Measurements from ENCODE around the gene PSMF1. TPM values are rescaled to one million over a fixed set of nuclear protein-coding genes. Genes with fewer than 3 reads are reported as not detected.

PSMF1 gene
- total RNA-seq, 4 donors from 2014 or later = 44.6 to 167 (median 67.8) TPM

DNA sequence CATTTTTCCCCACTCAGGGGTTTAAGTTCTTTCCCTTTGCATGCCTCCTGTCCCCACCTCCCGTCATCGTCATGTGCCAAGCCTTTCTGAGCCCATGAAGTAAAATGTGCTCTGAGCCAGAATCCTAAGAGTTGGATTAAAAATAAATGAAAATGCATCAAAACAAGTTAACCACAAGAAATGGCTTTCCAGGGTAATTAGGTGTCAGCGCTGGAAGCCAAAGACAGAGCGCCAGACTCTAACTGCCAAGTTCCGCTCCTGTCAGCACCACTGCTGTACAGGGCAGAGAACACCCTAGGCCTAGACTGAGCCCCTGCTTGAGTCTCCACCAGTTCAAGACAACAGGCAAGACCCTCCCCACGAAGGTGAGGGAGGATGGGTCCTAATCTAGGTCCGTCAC lies 79.4 kb downstream of the PSMF1 start:
- no peak for TF ChIP-seq POLR2A (IDR thresholded peaks at IDR 0.05)
- TF ChIP-seq, protein P1, sequence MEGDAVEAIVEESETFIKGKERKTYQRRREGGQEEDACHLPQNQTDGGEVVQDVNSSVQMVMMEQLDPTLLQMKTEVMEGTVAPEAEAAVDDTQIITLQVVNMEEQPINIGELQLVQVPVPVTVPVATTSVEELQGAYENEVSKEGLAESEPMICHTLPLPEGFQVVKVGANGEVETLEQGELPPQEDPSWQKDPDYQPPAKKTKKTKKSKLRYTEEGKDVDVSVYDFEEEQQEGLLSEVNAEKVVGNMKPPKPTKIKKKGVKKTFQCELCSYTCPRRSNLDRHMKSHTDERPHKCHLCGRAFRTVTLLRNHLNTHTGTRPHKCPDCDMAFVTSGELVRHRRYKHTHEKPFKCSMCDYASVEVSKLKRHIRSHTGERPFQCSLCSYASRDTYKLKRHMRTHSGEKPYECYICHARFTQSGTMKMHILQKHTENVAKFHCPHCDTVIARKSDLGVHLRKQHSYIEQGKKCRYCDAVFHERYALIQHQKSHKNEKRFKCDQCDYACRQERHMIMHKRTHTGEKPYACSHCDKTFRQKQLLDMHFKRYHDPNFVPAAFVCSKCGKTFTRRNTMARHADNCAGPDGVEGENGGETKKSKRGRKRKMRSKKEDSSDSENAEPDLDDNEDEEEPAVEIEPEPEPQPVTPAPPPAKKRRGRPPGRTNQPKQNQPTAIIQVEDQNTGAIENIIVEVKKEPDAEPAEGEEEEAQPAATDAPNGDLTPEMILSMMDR (IDR thresholded peaks at IDR 0.05) = no peak
- DNase-seq = no peak
- Histone ChIP-seq H3K9me3 (no peaks in the 10 kb centered on the region), H3K4me1 (peaks cover 0 to 1% (median 0%) of the 10 kb centered on the region in 4 donors), H3K27me3 (no peaks in the 10 kb centered on the region), H3K4me3 (no peak overlapping the region), H3K36me3 (no peaks in the 10 kb centered on the region), H3K27ac (no peak overlapping the region)

DNA sequence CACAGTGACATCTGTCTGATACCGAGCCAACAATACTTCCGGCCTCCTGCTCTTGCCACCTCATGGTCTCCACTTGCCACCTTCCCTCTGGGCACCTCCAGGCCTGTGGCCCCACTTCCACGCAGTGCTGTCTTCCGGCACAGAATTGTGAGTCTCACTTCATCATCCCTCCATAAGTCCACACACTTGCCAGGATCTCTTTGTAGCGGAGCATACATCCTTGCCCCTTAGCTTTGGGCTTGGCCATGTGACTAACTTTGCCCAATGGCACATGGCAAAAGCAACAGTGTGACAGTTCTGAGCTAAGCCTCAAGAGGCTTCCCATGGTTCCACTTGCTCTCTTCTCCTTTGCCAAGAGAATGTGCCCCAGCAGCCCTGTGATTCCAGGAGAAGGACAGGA lies 80.3 kb downstream of the PSMF1 start:
- no peak overlapping the region for H3K27ac ChIP-seq
- no peak for TF ChIP-seq POLR2A (IDR thresholded peaks at IDR 0.05)
- TF ChIP-seq, protein P1 (IDR thresholded peaks at IDR 0.05) = no peak
- no peak overlapping the region for H3K4me3 ChIP-seq
- H3K4me1 ChIP-seq = peaks cover 0 to 10% (median 0%) of the 10 kb centered on the region in 4 donors
- no peaks in the 10 kb centered on the region for H3K9me3 ChIP-seq
- DNase-seq = no peak
- H3K36me3 ChIP-seq = no peaks in the 10 kb centered on the region
- no peaks in the 10 kb centered on the region for H3K27me3 ChIP-seq

DNA sequence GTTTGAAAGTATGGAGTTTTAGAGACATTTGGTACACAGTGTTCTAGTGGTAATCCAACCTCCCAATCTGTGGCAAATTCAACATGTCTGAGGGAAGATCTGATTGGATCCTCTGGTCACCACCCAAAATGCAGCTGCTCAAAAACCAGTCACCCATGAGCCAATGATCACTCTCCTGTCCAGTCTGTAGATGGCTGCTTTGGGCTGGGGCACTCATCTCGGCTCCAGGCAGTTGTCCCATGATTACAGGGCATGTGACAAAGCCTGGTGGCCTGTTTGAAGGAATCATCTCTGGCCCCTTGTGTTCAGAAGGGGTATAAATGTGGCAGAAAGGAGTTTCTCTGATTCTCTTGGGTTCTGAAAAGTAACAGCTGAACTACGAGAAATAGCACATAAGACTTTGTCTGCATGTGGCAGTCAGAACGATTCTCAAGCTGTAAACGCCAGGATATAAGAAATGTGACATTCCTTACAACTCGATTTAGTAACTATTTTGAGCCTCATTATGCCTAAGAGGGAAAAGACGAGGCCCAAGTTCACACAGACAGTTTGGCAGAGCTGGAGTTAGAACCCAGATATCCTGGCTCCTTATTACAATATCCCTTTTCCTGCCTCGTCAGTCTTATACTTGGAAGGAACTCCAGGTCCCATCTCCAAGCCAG lies 80.9 kb downstream of the PSMF1 start:
- Histone ChIP-seq H3K4me3 (no peak overlapping the region), H3K27me3 (no peaks in the 10 kb centered on the region), H3K4me1 (peaks cover 0 to 15% (median 0%) of the 10 kb centered on the region in 4 donors), H3K36me3 (no peaks in the 10 kb centered on the region), H3K27ac (no peak overlapping the region), H3K9me3 (no peaks in the 10 kb centered on the region)
- TF ChIP-seq, protein P1 (IDR thresholded peaks at IDR 0.05) = no peak
- TF ChIP-seq POLR2A (IDR thresholded peaks at IDR 0.05) = no peak
- no peak for DNase-seq

DNA sequence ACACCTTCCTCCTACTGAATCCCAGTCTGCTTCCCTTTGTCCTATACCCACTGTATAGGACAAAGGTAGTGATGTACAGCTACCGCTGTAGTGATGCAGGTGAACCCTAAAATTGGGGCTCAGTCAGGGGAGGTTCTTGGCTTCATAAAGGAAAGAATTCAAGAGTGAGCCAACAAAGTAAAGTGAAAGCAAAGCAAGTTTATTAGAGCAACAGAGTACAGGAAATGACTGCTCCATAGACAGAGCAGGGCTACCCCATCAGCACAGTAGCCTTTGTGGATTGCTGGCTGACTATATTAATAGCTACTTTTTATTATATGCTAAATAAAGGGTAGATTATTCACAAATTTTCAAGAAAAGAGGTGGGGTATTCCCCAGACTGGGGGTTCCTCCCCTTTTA lies 81.6 kb downstream of the PSMF1 start:
- H3K4me3 ChIP-seq = no peak overlapping the region
- H3K4me1 ChIP-seq = peaks cover 0 to 15% (median 0%) of the 10 kb centered on the region in 4 donors
- H3K27ac ChIP-seq = no peak overlapping the region
- no peaks in the 10 kb centered on the region for H3K36me3 ChIP-seq
- DNase-seq = no peak
- no peaks in the 10 kb centered on the region for H3K27me3 ChIP-seq
- H3K9me3 ChIP-seq = no peaks in the 10 kb centered on the region
- no peak for TF ChIP-seq POLR2A (IDR thresholded peaks at IDR 0.05)
- TF ChIP-seq, protein P1 (IDR thresholded peaks at IDR 0.05) = no peak

DNA sequence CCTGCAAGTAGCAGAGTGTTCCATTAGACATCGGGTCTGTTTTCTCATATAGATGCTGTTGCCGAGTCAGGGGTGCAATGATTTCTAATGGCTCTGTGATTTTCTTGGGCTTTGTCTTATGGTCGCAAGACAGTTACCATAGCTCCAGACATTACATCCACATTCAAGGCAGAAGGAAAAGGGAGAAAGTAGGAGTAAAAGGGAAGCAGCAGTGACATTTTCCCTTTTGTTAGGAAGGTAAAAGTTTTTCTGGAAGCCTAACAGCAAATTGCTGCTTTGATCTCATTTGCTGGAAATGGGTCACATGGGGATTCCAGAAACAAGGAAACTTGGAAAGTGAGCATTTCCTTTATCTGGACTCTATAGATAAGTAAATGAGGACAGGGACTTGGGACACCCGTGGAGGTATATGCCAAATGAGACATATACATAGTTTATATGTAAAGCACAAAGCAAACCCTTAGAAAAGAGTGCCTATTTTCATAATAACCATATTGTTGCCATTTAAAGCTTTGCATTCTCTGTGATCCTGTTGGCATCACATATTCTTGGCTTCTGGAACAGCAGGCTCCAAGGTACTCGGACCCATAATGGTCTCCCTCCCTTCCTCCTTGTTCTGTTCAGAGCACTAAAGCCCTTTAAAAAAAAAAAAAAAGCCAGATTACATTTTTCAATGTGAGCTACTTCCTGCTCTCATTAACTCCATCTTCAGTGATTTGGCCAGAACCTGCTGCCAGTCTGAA lies 84.5 kb downstream of the PSMF1 start, which contains the start of gene C20orf202:
C20orf202 (plus strand) TSS at position 693 of the 743 bp plus-strand sequence. CDS start 132 bp downstream, outside the sequence.
- Histone ChIP-seq H3K4me1 (peaks cover 0 to 15% (median 0%) of the 10 kb centered on the region in 4 donors), H3K27me3 (no peaks in the 10 kb centered on the region), H3K9me3 (no peaks in the 10 kb centered on the region), H3K4me3 (no peak within 1 kb of the TSS), H3K27ac (no peak within 1 kb of the TSS), H3K36me3 (no peaks in the 10 kb centered on the region)
- DNase-seq = no peak
- no peak for TF ChIP-seq POLR2A (IDR thresholded peaks at IDR 0.05)
- TF ChIP-seq, protein P1 (IDR thresholded peaks at IDR 0.05) = no peak

Measured in Peyer's patch (tissue), 4 donors.